ENCODE results near the gene CTBP2.

CTBP2 gene

DNA sequence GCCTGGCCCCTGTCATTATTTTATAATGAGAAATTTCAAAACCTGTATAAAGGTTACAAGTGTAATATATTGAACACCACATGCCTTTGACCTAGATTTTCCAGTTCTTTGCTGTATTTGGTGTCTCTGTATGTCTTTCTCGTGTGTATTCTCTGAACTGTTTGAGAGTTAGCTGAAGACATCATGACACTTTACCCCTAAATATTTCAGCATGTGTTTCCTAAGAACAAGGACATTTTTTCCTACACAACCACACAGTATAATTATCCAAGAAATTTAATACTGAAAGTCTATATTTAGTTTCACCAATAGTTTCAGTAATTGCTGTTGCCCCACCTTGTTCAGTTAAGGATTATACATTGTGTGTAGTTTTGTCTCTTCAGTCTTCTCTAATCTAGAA is 203.6 kb downstream of the CTBP2 start:
- no peak overlapping the region for H3K56ac ChIP-seq (ENCODE audit: low read length)
- H3K27ac ChIP-seq (ENCODE audit: low read depth, low read length), result no peak overlapping the region
- H3K4ac ChIP-seq (ENCODE audit: low read depth, low read length), result no peak overlapping the region
- no CpG with 5 or more reads among the region's 1 CpG for WGBS (ENCODE audit: extremely low coverage, insufficient coverage, low lambda C conversion rate)
- H2BK5ac ChIP-seq (ENCODE audit: low read length), result no peak overlapping the region
- H3K27me3 ChIP-seq (ENCODE audit: insufficient read depth, low read length, poor library complexity), result no peaks in the 10 kb centered on the region
- H2BK15ac ChIP-seq (replicated peaks; ENCODE audit: low read depth), result no peak overlapping the region
- H3K4me1 ChIP-seq (ENCODE audit: control insufficient read depth, low read depth, low read length), result no peaks in the 10 kb centered on the region
- no peak overlapping the region for H4K8ac ChIP-seq (ENCODE audit: low read depth, low read length)
- H3K36me3 ChIP-seq (ENCODE audit: control insufficient read depth, insufficient read depth, low read length), result no peaks in the 10 kb centered on the region
- no peak overlapping the region for H3K4me2 ChIP-seq (ENCODE audit: low read length)
- H3K23ac ChIP-seq (ENCODE audit: low read length), result no peak overlapping the region
- peaks cover 49% of the 10 kb centered on the region for H3K79me2 ChIP-seq (ENCODE audit: control insufficient read depth, insufficient read depth, low read length)
- H3K79me1 ChIP-seq (ENCODE audit: low read length), result peaks cover 22% of the 10 kb centered on the region
- no peak overlapping the region for H3K4me3 ChIP-seq (ENCODE audit: low read length)
- H3K9ac ChIP-seq (ENCODE audit: low read length), result no peak overlapping the region
- no peak overlapping the region for H2AK5ac ChIP-seq (ENCODE audit: low read length)
- no peak overlapping the region for H2BK120ac ChIP-seq (ENCODE audit: low read depth, low read length)
- no peak overlapping the region for H3K18ac ChIP-seq (ENCODE audit: low read length)
- no peak overlapping the region for H4K5ac ChIP-seq (ENCODE audit: low read length)
- no peak for DNase-seq

- Histone ChIP-seq H3K4me1 (ENCODE audit: control insufficient read depth, low read depth, low read length) (no peaks in the 10 kb centered on the region), H3K9ac (ENCODE audit: low read length) (no peak overlapping the region), H3K27ac (ENCODE audit: low read depth, low read length) (no peak overlapping the region), H3K27me3 (ENCODE audit: insufficient read depth, low read length, poor library complexity) (no peaks in the 10 kb centered on the region), H4K5ac (ENCODE audit: low read length) (no peak overlapping the region), H2AK5ac (ENCODE audit: low read length) (no peak overlapping the region), H3K4ac (ENCODE audit: low read depth, low read length) (no peak overlapping the region), H3K79me1 (ENCODE audit: low read length) (peaks cover 22% of the 10 kb centered on the region), H3K79me2 (ENCODE audit: control insufficient read depth, insufficient read depth, low read length) (peaks cover 46% of the 10 kb centered on the region), H3K56ac (ENCODE audit: low read length) (no peak overlapping the region), H4K8ac (ENCODE audit: low read depth, low read length) (no peak overlapping the region), H3K23ac (ENCODE audit: low read length) (no peak overlapping the region), H3K4me2 (ENCODE audit: low read length) (no peak overlapping the region), H3K4me3 (ENCODE audit: low read length) (no peak overlapping the region), H2BK5ac (ENCODE audit: low read length) (no peak overlapping the region), H2BK120ac (ENCODE audit: low read depth, low read length) (no peak overlapping the region), H2BK15ac (replicated peaks; ENCODE audit: low read depth) (no peak overlapping the region), H3K36me3 (ENCODE audit: control insufficient read depth, insufficient read depth, low read length) (no peaks in the 10 kb centered on the region), H3K18ac (ENCODE audit: low read length) (no peak overlapping the region)
- DNase-seq, result no peak
- WGBS (ENCODE audit: extremely low coverage, insufficient coverage, low lambda C conversion rate), result no CpG with 5 or more reads among the region's 10 CpGs
These were observed 204.5 kb downstream of the CTBP2 start for GRCh38 chr10:124955868-124956267.

GRCh38 chr10:124955243-124955642 is 205.1 kb downstream of the CTBP2 start:
- Histone ChIP-seq H2BK120ac (ENCODE audit: low read depth, low read length) (no peak overlapping the region), H3K4ac (ENCODE audit: low read depth, low read length) (no peak overlapping the region), H2BK15ac (replicated peaks; ENCODE audit: low read depth) (no peak overlapping the region), H3K4me1 (ENCODE audit: control insufficient read depth, low read depth, low read length) (no peaks in the 10 kb centered on the region), H3K9ac (ENCODE audit: low read length) (no peak overlapping the region), H3K4me3 (ENCODE audit: low read length) (no peak overlapping the region), H2AK5ac (ENCODE audit: low read length) (no peak overlapping the region), H2BK5ac (ENCODE audit: low read length) (no peak overlapping the region), H3K18ac (ENCODE audit: low read length) (no peak overlapping the region), H4K5ac (ENCODE audit: low read length) (no peak overlapping the region), H3K79me1 (ENCODE audit: low read length) (peaks cover 23% of the 10 kb centered on the region), H4K8ac (ENCODE audit: low read depth, low read length) (no peak overlapping the region), H3K23ac (ENCODE audit: low read length) (no peak overlapping the region), H3K27ac (ENCODE audit: low read depth, low read length) (no peak overlapping the region), H3K27me3 (ENCODE audit: insufficient read depth, low read length, poor library complexity) (no peaks in the 10 kb centered on the region), H3K36me3 (ENCODE audit: control insufficient read depth, insufficient read depth, low read length) (no peaks in the 10 kb centered on the region), H3K79me2 (ENCODE audit: control insufficient read depth, insufficient read depth, low read length) (peaks cover 47% of the 10 kb centered on the region), H3K4me2 (ENCODE audit: low read length) (no peak overlapping the region), H3K56ac (ENCODE audit: low read length) (no peak overlapping the region)
- no peak for DNase-seq
- WGBS (ENCODE audit: extremely low coverage, insufficient coverage, low lambda C conversion rate), result no CpG with 5 or more reads among the region's 7 CpGs

DNA sequence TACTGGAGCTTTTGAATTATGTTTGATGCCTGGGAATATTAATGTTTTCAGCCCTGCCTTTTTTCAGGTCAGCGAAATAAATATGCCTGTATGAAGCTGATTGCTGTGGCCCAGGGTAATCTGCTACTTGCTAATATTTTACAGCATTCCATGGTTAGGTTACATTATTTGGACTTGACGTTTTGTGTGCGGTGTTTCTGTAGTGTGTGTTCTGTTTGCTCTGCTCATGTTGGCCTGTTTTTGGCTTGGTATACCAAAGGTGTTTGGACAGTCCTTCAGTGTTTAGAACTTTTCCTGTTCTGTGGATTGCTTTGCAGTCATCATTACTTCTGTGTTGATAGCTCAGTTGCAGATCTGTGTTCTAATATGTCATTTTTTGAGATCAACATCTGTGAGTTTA is 206.9 kb downstream of the CTBP2 start:
- Histone ChIP-seq H3K4ac (ENCODE audit: low read depth, low read length) (no peak overlapping the region), H4K8ac (ENCODE audit: low read depth, low read length) (no peak overlapping the region), H3K36me3 (ENCODE audit: control insufficient read depth, insufficient read depth, low read length) (no peaks in the 10 kb centered on the region), H2BK15ac (replicated peaks; ENCODE audit: low read depth) (no peak overlapping the region), H2BK120ac (ENCODE audit: low read depth, low read length) (no peak overlapping the region), H2AK5ac (ENCODE audit: low read length) (no peak overlapping the region), H3K9ac (ENCODE audit: low read length) (no peak overlapping the region), H3K56ac (ENCODE audit: low read length) (no peak overlapping the region), H3K23ac (ENCODE audit: low read length) (no peak overlapping the region), H3K4me3 (ENCODE audit: low read length) (no peak overlapping the region), H3K4me2 (ENCODE audit: low read length) (no peak overlapping the region), H3K27me3 (ENCODE audit: insufficient read depth, low read length, poor library complexity) (no peaks in the 10 kb centered on the region), H3K18ac (ENCODE audit: low read length) (no peak overlapping the region), H3K4me1 (ENCODE audit: control insufficient read depth, low read depth, low read length) (no peaks in the 10 kb centered on the region), H3K27ac (ENCODE audit: low read depth, low read length) (no peak overlapping the region), H2BK5ac (ENCODE audit: low read length) (no peak overlapping the region), H4K5ac (ENCODE audit: low read length) (no peak overlapping the region), H3K79me1 (ENCODE audit: low read length) (peaks cover 18% of the 10 kb centered on the region), H3K79me2 (ENCODE audit: control insufficient read depth, insufficient read depth, low read length) (peaks cover 45% of the 10 kb centered on the region)
- DNase-seq, result no peak
- WGBS (ENCODE audit: extremely low coverage, insufficient coverage, low lambda C conversion rate), result no CpG with 5 or more reads among the region's 3 CpGs

- no peaks in the 10 kb centered on the region for H3K36me3 ChIP-seq (ENCODE audit: control insufficient read depth, insufficient read depth, low read length)
- no peak overlapping the region for H3K9ac ChIP-seq (ENCODE audit: low read length)
- H3K27ac ChIP-seq (ENCODE audit: low read depth, low read length), result no peak overlapping the region
- H3K56ac ChIP-seq (ENCODE audit: low read length), result no peak overlapping the region
- no peak overlapping the region for H2BK5ac ChIP-seq (ENCODE audit: low read length)
- no peak overlapping the region for H4K5ac ChIP-seq (ENCODE audit: low read length)
- peaks cover 47% of the 10 kb centered on the region for H3K79me2 ChIP-seq (ENCODE audit: control insufficient read depth, insufficient read depth, low read length)
- WGBS (ENCODE audit: extremely low coverage, insufficient coverage, low lambda C conversion rate), result no CpG with 5 or more reads among the region's 6 CpGs
- no peak overlapping the region for H2AK5ac ChIP-seq (ENCODE audit: low read length)
- H3K4me1 ChIP-seq (ENCODE audit: control insufficient read depth, low read depth, low read length), result no peaks in the 10 kb centered on the region
- no peak overlapping the region for H3K18ac ChIP-seq (ENCODE audit: low read length)
- DNase-seq, result peak; percentile 79
- no peak overlapping the region for H3K4ac ChIP-seq (ENCODE audit: low read depth, low read length)
- H2BK15ac ChIP-seq (replicated peaks; ENCODE audit: low read depth), result no peak overlapping the region
- H3K4me2 ChIP-seq (ENCODE audit: low read length), result no peak overlapping the region
- H2BK120ac ChIP-seq (ENCODE audit: low read depth, low read length), result no peak overlapping the region
- no peak overlapping the region for H4K8ac ChIP-seq (ENCODE audit: low read depth, low read length)
- H3K23ac ChIP-seq (ENCODE audit: low read length), result no peak overlapping the region
- no peak overlapping the region for H3K4me3 ChIP-seq (ENCODE audit: low read length)
- no peaks in the 10 kb centered on the region for H3K27me3 ChIP-seq (ENCODE audit: insufficient read depth, low read length, poor library complexity)
- peaks cover 19% of the 10 kb centered on the region for H3K79me1 ChIP-seq (ENCODE audit: low read length)
These were observed 208.2 kb downstream of the CTBP2 start for GRCh38 chr10:124952123-124952522.

- Histone ChIP-seq H3K79me1 (ENCODE audit: low read length) (peaks cover 24% of the 10 kb centered on the region), H3K4me1 (ENCODE audit: control insufficient read depth, low read depth, low read length) (no peaks in the 10 kb centered on the region), H4K5ac (ENCODE audit: low read length) (no peak overlapping the region), H3K56ac (ENCODE audit: low read length) (no peak overlapping the region), H3K9ac (ENCODE audit: low read length) (no peak overlapping the region), H2BK5ac (ENCODE audit: low read length) (no peak overlapping the region), H2BK120ac (ENCODE audit: low read depth, low read length) (no peak overlapping the region), H3K27me3 (ENCODE audit: insufficient read depth, low read length, poor library complexity) (no peaks in the 10 kb centered on the region), H3K4ac (ENCODE audit: low read depth, low read length) (no peak overlapping the region), H3K4me2 (ENCODE audit: low read length) (no peak overlapping the region), H3K36me3 (ENCODE audit: control insufficient read depth, insufficient read depth, low read length) (no peaks in the 10 kb centered on the region), H3K23ac (ENCODE audit: low read length) (no peak overlapping the region), H3K4me3 (ENCODE audit: low read length) (no peak overlapping the region), H2AK5ac (ENCODE audit: low read length) (no peak overlapping the region), H2BK15ac (replicated peaks; ENCODE audit: low read depth) (no peak overlapping the region), H4K8ac (ENCODE audit: low read depth, low read length) (no peak overlapping the region), H3K79me2 (ENCODE audit: control insufficient read depth, insufficient read depth, low read length) (peaks cover 54% of the 10 kb centered on the region), H3K27ac (ENCODE audit: low read depth, low read length) (no peak overlapping the region), H3K18ac (ENCODE audit: low read length) (no peak overlapping the region)
- WGBS (ENCODE audit: extremely low coverage, insufficient coverage, low lambda C conversion rate), result no CpG with 5 or more reads among the region's 5 CpGs
- DNase-seq, result no peak
These were observed 210.8 kb downstream of the CTBP2 start for GRCh38 chr10:124949543-124949942.
